ENCODE measurements around the gene TTC3.

Gene TTC3

DNA sequence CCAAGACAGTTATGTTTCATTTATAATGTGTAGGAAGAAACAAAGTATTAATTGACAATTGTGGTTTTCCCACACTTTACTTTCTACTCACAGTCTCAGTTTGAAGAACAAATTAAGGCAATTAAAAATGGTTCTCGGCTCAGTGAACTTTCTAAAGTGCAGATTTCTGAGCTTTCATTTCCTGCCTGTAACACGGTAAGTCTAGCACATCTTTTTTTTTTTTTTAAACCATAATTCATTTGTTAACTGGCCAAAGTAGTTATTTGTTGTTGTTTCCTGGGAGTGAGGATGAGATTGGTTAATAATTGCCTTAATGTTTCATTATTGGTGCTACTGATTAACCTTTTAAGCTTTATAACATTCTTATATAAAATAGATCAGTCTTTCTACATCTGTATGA lies 119.0 kb downstream of the TTC3 start:
- no peak overlapping the region for H3K4me3 ChIP-seq (ENCODE audit: low read depth, low read length)

DNA sequence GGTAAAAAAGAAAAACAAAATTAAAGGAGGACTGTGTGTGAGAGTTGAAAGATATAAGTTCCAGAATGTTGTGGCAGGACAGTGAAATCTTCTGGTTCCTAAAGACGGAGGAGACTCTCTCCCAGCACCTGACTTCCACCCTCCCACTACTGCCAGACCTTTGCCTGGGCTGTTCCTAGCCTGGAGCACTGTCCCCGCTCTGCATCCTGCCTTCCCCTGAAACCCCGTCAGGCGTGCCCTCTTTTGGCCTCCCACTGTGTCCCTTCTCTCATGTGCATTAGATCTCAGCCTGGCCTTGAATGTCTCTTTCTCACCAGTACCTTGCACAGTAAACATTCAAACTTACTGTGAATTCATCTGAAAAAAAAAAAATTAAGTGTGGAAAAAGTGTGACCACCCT lies 120.0 kb downstream of the TTC3 start:
- no peak overlapping the region for H3K4me3 ChIP-seq (ENCODE audit: low read depth, low read length)

DNA sequence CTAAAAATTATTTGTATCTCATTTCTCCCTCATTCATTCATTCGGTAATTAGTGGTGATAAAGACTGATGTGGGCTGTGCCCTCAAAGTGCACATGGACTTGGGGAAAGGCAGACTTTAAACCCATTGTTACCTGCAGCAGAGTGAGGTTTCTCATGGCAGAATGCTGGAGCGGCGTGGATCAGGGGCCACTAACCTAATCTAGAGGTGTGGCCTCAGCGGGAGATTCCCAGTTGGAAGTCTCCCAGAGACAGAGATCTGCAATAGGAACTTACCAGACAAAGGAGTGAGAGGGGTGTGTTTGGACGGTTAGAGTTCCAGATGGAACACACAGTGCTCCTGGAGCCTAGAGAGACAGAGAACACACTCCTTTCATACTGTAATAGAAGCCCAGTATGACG lies 120.6 kb downstream of the TTC3 start:
- no peak overlapping the region for H3K4me3 ChIP-seq (ENCODE audit: low read depth, low read length)

DNA sequence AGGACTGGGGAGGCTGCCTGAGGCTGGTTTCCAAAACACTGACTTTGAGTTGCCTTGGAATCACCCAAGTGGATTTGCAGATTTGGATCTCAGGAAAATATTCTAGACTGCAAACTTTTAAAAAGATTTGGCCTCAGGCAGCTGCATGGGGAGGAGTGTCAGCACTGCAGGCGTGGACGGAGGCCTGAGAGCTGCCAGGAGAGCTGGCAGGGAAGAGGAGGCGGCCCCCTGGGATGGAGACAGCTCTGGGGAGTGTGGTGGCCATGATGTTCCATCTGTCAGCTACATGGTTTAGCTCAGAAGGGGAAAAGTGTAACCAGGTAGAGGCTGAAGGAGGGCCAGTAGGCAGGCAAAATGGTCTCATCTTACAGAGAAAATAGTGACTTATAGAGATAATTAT lies 122.0 kb downstream of the TTC3 start:
- H3K4me3 ChIP-seq (ENCODE audit: low read depth, low read length): no peak overlapping the region

DNA sequence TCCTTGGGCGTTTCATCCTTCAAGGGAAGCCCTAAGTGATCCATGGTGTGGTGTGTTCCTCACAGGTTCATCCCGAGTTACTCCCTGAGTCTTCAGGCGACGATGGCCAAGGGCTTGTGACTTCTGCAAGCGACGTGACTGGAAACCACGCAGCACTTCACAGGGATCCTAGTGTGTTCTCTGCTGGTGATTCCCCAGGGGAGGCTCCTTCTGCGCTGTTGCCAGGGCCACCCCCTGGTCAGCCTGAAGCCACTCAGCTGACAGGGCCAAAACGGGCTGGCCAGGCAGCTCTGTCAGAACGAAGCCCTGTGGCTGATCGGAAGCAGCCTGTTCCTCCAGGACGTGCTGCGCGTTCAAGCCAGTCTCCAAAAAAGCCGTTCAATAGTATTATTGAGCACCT lies 122.6 kb downstream of the TTC3 start:
- no peak overlapping the region for H3K4me3 ChIP-seq (ENCODE audit: low read depth, low read length)

DNA sequence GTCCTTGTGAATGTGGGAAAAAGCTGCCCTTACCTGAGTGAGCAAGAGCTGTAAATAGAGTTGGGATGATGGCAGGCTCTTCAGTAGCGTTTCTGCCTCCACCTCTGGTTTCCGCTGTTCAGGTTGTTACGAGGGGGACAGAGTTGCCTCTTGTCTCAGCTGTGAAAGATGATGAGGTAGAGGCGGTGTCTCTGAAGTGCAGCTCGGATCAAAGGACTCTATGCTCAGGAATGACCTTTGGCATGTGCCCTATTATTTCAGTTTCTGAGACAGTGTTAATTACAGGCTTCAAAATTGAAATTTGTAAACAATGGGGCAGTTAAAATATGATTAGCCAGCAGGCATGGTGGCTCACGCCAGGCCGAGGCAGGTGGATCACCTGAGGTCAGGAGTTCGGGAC lies 123.8 kb downstream of the TTC3 start:
- H3K4me3 ChIP-seq (ENCODE audit: low read depth, low read length): no peak overlapping the region

DNA sequence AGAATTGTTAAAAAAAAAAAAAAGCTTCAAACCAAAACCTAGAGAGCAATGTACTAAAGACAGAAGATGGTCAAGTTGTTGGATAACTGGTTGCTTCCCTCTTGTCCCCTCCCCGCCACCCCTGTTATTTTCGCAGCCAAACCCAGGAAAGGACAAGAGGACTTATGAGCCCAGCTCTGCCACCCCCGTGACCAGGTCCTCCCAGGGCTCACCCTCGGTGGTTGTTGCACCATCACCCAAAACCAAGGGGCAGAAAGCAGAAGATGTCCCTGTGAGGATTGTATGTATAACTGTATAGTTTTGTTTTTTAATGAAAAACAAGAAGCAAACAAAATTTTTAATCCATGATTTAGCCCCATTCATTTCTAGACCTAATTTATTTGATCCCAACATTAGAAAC lies 124.7 kb downstream of the TTC3 start:
- H3K4me3 ChIP-seq (ENCODE audit: low read depth, low read length): no peak overlapping the region

DNA sequence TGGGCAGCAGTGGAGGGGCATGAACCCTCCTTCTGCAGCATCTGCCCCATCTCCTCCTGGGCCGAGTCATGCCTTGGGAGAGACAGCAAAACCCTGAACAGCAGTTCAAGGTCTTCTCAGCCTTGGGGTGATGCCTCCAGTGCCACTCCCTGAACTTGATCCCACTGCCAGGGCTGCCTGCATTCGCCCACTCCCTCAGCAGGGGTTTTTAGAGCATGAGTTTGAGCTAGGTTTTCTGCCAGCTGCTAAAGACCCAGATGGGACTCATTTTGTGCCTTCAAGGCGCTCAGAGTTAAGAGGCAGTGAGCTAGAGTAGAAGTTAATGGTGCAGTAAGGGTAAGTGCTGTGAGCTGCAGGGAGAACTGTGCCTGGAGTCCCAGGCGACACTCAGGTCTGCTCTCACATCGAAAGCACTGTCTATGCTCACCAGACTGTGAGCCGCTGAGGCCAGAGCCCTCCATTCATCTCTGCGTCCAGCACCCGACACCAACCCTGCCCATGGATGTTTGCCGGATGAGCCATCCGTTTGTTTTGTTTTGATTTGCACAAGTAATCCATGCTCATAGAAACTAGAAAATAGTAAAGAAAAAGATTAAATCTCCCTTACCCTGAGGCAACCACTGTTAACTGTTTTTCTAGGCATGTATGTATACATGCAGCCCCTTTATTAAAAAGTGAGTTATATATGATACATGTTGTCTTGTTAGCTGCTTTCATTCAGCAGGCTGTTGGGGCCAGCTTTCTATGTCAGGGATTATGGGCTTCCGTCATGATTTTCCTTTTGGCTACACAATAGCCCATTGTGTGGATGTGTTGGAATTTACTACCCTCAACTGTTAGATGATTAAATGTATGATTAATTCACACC lies 126.2 kb downstream of the TTC3 start:
- H3K4me3 ChIP-seq (ENCODE audit: low read depth, low read length): no peak overlapping the region

DNA sequence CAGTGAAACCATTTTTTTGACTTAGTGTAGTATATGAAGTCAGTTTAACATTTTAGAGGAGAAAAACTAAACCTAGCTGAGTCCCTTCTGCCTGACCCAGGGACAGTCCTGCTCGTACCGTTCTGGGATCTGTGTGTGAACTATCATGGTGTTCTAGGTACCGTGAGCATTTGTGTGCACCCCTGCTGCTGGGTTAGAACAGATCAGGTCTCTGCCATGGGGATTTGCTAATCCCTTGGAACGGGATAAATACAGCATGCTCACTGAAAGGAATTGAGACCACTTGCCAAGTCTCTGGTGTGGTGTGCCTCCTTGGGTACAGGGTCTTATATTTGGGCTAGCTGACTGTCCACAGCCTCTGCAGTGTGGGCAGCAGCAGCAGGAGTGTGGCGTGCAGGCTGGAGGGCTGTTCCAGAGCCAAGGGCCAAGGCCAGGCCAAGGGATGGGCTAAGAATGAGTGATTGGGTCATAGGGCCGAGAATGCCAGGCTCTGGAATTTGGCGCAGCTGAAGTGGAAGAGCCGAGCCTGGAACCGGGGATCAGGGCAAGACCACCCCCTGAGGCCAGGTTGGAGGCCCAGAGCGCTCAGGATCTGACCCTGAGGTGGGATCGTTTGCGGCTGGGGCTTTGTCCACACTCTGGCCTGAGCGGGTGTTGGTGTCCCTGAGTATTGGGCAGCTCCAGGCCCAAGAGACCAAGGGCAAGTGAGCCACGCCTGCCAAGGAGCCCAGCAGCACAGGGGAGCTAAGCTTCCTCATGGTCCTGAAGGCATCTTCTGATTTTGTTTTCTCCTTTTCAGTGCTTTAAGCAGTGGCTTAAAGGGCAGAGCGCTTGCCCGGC lies 127.8 kb downstream of the TTC3 start:
- no peak overlapping the region for H3K4me3 ChIP-seq (ENCODE audit: low read depth, low read length)

DNA sequence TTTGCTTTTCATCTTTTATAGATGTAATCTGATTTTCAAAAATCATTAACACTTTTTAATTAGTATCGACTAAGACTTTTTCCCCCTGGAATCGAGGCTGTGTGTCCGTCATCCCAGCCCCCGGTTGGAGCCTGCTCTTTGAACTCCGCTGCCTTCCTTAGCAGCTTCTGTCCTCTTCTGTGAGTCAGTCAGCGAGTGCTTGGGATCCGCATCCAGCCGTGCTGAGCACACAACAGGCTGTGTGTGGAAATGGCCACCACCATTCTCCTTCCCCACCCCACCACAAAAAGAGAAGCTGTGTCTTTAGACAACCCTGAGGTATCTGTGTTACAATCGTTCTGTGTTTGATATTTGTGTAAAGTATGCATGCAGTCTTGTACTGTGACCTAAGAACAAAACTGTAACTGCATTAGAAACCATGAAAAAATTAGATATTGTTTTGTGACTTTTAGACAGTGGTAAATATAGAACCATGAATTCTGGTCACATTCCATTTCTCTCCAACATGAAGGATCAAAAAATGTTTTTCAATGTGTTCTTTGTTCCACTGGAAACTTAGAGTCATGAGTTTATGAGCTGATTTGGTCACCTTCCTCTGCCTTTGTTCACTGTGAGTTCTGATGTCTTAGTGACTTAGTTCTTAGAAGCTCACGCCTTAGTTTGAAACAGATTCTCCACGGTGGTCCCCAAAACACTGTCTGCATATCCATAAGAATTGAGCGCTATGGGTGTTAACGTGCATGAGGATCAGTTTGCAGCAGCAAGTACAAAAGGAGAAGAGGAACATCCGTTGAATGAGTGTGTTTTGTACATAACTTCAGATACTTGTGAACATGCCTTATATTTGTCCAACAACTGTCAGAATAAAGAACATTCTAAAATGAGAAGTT lies 129.4 kb downstream of the TTC3 start:
- H3K4me3 ChIP-seq (ENCODE audit: low read depth, low read length): no peak overlapping the region

DNA sequence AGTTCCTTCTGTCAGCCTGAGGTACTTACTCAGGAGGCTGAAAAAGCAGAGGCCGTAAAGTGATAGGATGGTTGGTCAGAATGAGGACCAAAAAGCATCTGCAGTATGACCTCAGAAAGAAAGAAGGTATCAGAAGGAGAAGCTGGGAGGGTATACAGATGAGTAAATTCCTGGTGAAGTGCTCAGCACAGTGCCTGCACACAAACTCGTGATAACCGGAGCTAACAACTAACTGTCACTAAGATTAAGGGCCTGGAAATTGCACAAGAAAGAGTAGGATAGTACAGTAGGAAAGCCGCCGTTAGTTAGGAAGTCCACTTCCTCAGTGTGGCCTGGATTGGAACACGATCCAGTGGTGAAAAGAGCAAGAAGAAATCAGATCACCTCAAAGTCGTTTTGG lies 131.5 kb downstream of the TTC3 start:
- no peak overlapping the region for H3K4me3 ChIP-seq (ENCODE audit: low read depth, low read length)

DNA sequence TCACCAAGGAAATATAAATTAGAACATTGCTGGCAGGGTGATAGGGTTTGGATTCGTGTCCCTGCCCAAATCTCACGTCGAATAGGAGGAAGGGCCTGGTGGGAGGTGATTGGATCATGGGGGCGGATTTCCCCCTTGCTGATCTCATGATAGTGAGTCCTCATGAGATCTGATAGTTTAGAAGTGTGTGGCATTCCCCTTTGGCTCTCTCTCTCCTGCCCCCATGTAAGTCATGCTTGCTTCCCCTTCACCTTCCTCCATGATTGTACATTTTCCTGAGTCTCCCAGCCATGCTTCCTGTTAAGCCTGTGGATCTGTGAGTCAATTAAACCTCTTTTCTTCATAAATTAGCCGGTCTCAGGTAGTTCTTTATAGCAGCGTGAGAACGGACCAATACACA lies 133.4 kb downstream of the TTC3 start:
- H3K4me3 ChIP-seq (ENCODE audit: low read depth, low read length): no peak overlapping the region

DNA sequence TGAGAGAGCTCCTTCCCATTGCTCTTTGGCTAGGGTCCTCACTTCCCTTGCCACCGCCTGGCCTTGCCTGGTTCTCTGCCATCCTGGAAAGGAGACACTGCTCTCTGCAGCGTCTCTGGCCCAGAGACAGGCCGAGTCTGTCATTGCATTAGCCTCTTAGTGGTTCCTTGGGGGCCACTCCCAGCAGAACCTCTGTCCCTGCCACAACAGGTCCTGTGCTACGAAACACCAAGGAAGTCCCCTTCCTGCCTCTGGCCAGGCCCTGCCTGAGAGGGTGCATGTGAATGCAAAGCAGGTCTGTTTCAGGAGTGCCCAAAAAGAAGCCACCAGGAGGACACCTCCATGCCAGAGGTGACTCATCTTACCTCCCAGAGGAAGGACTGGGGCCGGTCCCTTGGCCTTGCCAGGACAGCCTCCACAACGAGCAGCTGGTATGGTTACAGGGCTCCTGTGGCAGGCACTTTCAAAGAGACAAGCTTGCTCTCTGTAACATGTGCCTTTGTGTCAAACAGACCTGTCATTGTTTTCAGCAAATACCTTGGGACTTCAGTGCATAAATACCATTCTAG lies 134.5 kb downstream of the TTC3 start:
- no peak overlapping the region for H3K4me3 ChIP-seq (ENCODE audit: low read depth, low read length)

DNA sequence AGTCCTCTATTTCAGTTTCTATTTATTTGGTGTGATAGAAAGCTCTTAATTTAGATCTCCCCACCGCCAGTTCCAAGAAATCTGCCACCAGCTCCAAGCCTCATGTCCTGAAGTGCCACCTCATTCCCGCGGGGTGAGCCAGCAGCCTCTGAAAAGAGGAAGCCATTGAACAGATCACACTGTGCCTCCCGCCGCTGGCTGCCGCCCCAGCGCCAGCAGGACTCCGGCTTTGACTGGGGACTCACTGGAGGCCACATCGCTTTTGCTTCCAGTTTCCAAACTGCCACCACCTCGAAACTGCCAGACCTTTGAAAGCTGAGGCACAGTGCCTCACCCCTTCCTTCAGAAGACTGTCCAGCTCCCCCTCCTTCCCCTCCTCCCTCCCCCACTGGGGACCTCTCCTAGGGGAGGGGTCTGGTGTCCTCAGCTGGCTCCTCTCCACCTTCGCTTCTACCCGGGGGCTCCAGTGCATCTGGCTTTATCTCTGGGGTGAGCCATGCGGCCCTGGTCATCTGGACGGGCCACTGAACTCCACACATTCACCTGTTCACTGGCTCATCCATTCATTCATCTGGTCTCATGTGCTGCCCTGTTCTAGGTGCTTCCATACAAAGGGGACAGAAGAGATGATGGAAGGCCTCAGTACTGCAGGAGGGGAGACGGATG lies 135.1 kb downstream of the TTC3 start:
- H3K4me3 ChIP-seq (ENCODE audit: low read depth, low read length): no peak overlapping the region

DNA sequence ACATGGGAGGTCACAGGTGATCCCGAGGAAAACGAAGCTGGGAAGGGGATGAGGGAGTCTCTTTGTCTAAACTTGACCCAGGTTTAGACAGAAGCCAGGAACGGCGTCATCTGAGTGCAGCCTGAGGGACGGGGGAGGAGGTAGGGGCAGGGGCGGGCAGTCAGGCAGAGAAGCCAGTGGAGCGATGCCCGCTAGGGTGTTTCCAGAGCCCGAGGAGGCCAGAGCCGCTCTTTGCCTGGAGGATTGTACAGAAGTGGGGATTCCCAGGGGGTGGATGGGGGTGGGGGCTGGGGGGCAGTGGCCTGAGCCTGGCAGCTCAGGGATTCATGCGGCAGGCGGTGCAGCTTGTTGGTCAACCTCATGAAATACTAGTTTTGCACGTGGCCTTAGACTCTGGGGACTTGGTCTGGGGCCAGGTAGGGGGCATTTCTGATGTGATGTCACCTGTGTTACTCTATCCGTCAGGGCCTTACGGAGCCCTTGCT lies 135.7 kb downstream of the TTC3 start:
- H3K4me3 ChIP-seq (ENCODE audit: low read depth, low read length): no peak overlapping the region

DNA sequence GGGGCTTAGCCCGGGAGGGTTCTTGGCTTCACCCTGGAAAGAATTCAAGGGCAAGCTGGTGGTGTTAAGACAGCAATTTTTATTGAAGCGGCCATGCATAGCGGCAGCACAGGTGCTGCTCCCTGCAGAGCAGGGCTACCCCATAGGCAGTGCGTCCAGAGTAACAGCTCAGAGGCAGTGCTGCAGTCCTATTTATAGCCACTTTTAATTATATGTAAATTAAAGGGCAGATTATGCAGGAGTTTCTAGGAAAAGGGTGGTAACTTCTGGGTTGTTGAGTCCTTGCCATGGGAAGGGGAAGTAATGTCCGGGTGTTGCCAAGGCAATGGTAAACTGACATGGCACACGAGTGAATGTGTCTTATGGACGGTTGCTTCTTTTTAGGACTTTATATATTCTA lies 137.1 kb downstream of the TTC3 start:
- H3K4me3 ChIP-seq (ENCODE audit: low read depth, low read length): no peak overlapping the region

DNA sequence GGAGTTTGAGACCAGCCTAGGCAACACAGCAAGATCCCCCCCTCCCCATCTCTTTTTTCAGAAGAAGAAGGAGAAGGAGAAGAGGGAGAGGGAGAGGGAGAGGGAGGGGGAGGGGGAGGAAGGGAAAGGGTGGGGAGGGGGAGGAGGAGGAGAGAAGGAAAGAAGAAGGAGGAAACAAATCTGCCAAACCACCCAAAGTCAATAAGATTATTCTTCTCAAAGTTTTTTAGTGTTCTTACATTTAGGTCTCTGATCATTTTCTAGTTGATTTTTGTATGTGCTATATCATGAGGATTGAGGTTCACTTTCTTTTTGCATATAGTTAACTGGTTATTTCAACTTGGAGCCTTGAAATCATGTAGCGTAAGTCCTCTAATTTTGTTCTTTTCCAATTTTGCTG lies 137.7 kb downstream of the TTC3 start:
- no peak overlapping the region for H3K4me3 ChIP-seq (ENCODE audit: low read depth, low read length)

DNA sequence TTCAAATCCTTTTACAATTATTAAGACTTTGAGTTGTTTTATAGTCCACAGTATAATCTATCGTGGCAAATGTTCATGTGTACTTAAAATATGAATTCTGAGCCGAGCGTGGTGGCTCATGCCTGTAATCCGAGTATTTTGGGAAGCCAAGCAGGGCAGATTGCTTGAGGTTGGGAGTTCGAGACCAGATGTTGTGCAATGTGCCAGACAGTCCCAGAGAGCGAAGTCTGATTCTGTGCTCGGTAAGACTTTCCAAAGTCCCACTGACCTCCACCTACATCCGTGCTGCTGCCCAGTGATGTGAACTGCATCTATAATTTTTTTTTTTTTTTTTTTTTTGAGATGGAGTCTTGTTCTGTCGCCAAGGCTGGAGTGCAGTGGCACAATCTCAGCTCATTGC lies 141.9 kb downstream of the TTC3 start:
- H3K4me3 ChIP-seq (ENCODE audit: low read depth, low read length): no peak overlapping the region

DNA sequence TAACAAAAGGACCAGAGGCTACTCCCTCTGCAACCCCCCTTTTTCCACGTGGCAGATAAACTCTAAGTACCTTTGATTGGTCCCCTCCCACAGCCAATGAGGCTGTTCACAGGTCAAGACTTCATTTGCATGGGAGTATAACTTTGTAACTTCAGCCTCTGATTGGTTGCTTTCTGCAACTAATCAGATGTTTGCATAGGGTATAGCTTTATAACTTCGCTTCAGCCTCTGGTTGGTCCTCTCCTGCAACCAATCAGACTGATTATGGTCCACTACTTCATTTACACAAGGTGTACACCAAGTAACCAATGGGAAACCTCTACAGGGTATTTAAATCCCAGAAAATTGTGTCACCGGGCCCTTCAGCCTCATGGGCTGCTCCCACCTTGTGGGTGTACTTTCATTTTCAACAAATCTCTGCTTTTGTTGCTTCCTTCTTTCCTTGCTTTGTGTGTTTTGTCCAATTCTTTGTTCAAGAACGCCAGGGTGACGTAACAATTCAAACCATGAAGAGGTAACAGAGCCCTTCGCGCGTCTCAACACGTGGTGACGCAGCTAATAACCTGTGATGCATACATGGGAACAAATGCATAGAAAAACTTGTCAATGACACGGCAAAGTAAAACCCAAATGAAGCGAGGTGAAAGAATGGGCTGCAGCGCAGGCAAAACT lies 146.8 kb downstream of the TTC3 start:
- H3K4me3 ChIP-seq (ENCODE audit: low read depth, low read length): no peak overlapping the region
